CD4-positive, alpha-beta T cell treated with Interleukin-4 for 4 hours (primary cell): ENCODE results near the gene GRIA1.

Experiments used
- DNase-seq: peaks from one replicate; pipeline ENCODE4 v3.0.0-alpha.2; 2020

Gene GRIA1

DNA sequence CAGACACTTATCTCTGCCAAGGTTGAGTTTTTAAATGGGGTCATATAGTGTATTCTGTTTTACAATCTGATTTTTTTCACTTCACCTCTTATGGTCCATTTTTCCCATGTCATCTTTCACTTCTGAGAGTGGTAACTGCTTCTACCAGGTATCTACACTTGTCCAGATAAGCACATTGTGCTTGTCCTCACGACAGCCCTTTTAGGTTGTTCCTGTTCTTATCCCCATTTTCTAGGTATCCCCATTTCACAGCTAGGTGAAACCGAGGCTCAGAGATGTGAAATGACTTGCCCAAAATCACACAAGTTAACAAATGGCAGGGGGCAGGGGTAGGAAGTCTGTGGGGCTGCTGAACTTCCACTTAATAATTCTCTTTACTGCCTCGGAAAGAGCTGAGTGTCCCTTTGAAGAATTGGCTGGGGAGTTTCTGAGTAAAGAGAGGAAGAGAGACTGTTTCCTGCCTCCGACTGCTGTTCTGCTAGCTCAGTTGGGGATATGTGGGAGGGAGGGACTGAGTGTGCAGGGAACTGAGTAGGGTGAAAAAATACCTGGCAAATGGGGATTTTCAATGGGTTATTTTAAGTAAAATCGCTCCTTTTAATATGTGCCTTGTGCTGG, 255.4 kb downstream of the GRIA1 start:
- DNase-seq: no peak

DNA sequence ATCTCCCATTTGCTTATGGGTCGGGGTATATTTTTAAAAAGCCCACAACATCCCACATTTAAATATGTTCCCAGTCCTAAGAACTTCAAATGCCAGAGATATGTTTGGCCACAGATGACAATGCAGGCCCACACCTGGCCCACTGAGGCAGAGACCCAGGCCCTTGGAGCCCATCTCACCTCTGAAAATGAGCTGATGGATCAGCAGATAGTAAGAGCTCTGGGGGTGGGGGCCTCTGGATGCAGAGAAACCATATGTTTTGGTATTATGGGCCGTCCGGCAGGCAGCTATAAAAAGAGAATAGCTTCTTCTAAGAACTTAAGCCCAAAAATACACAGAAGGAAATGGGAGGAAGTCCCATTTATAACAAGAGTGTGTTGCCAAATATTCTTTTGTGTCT, 256.0 kb downstream of the GRIA1 start:
- no peak for DNase-seq

DNA sequence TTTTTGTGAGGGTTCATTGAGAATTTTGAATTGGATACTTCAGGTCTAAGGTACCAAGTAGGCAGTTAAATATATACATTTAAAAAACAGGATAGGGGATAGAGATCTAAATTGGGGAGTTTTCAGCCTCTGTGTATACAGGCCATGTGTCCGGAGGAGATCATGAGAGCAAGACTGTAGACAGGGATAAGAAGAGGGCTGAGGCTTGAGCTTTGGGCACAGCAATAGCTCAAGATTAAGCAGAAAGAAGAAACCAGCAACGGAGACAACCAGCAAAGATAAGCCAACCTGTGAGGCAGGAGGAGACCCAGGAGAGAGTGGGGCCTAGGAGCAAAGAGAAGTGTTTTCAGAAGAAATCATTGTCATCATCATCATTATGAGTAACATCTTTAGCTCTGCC, 258.4 kb downstream of the GRIA1 start:
- no peak for DNase-seq

- DNase-seq: no peak
These were observed 259.5 kb downstream of the GRIA1 start for GRCh38 chr5:153749960-153750359.

DNA sequence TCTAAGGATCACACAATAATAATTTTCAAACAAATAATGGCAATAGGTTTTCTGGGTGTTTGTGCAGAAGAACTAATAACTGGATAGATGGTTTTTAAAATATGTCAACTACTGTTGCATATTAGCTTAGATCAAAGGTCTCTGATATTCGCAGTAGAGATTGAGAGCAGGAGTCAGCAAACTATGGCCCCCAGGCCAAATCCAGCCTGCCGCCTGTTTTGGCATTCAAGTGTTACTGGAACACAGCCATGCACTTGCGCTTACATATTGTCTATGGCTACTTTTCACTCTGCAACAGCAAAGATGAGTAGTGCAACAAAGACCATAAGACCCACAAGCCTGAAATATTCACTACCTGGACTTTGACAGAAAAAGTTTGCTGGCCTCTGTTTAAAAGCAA, 260.8 kb downstream of the GRIA1 start:
- no peak for DNase-seq

GRCh38 chr5:153752890-153753289, 262.4 kb downstream of the GRIA1 start:
- DNase-seq: no peak

- DNase-seq: no peak
These were observed 263.4 kb downstream of the GRIA1 start for GRCh38 chr5:153753645-153754432.

GRCh38 chr5:153755913-153756500, 265.5 kb downstream of the GRIA1 start:
- DNase-seq: no peak

DNA sequence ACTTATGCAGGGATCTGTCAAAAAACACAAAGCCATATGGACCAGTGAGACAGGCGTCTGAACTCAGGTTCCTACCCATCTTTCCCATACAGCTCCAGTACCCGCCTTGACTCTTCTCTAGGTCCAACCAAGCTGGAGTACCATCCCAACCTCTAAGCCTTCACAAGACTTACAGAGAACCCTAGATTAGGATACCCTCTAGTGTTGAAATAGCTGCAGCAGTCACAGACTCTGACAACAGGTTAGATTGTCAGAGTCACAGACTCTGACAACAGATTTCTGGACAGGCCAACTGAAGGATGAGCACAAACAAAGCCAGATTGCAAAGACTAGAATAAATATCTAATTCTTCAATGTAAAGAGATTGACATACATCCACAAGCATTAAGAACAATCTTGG, 266.1 kb downstream of the GRIA1 start:
- no peak for DNase-seq

- DNase-seq: no peak
These were observed 275.5 kb downstream of the GRIA1 start for GRCh38 chr5:153765987-153766386.

- DNase-seq: no peak
These were observed 277.0 kb downstream of the GRIA1 start for GRCh38 chr5:153767221-153768188.

DNA sequence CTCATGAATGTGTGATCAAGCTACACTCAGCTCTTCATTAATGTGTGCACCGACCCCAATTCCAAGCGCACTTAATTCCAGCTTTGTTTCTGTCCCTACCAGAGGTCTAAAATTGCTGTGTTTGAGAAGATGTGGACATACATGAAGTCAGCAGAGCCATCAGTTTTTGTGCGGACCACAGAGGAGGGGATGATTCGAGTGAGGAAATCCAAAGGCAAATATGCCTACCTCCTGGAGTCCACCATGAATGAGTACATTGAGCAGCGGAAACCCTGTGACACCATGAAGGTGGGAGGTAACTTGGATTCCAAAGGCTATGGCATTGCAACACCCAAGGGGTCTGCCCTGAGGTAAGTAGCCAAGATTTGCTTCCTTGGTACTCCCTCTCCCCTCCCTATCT, 279.6 kb downstream of the GRIA1 start:
- no peak for DNase-seq

- DNase-seq: no peak
These were observed 284.2 kb downstream of the GRIA1 start for GRCh38 chr5:153774686-153775085.

GRCh38 chr5:153775923-153776322, 285.5 kb downstream of the GRIA1 start:
- no peak for DNase-seq

GRCh38 chr5:153777681-153778581, 287.5 kb downstream of the GRIA1 start:
- DNase-seq: no peak

GRCh38 chr5:153779836-153780235, 289.4 kb downstream of the GRIA1 start:
- no peak for DNase-seq

GRCh38 chr5:153780876-153781705, 290.6 kb downstream of the GRIA1 start:
- DNase-seq: no peak

GRCh38 chr5:153782589-153783361, 292.3 kb downstream of the GRIA1 start:
- DNase-seq: no peak

- DNase-seq: no peak
These were observed 292.8 kb downstream of the GRIA1 start for GRCh38 chr5:153783362-153783658.

DNA sequence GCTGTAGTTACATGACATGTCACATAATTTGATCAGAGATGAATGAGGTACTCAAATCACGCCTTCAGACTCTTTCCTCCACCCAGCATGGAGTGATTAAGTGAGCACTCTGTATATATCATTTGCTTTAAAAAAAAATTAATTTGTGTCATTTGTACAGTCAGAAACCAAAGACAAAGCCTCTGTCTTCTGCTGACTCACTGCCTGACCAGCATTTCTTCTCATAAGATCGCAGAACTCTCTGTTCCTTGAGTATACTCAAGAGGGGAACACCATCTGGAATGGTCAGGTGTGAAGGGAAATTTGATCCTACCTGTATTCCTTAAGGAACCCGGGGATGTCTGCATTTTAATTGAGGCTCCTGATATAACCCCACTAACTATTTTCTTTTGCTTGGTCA, 293.8 kb downstream of the GRIA1 start:
- DNase-seq: no peak

DNA sequence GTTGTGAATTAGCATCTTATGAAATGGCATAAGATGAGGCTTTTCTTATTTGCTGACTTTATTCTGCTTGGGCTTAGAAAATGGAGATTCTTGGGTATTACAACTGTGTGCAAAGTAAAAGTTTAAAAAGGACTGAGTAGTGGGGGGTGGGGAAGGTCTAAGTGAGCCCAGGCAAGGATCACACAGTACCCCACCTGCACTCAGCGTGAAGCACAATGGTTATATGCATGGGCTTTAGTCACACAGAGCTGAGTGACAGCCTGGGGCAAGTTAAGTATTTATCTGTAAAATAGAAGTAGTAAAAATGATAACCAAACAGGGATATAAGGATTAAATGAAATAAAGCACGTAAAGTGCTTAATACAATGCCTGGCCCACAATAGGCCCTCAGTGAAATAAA, 300.9 kb downstream of the GRIA1 start:
- DNase-seq: no peak
